K562 (cell line): ENCODE data around the gene NPEPL1. TPM values are rescaled to one million over a fixed set of nuclear protein-coding genes. Genes with fewer than 3 reads are reported as not detected.

Source experiments
- ESRRB ChIP-seq: fragments of 250-450 bp; sonication (Bioruptor Pico); IDR thresholded peaks from 2 replicates; pipeline ENCODE4 v1.5.0; 2020; ENCODE audit warnings: mild to moderate bottlenecking, moderate library complexity, borderline replicate concordance
- KHSRP ChIP-seq: fragments of 450-650 bp; IDR thresholded peaks from 2 replicates; pipeline ENCODE4 v1.6.1; 2017
- L3MBTL2 ChIP-seq: fragments of 450-650 bp; IDR thresholded peaks from 2 replicates; pipeline ENCODE4 v1.6.1; 2016; ENCODE audit warnings: mild to moderate bottlenecking, moderate library complexity
- NCOA4 ChIP-seq: fragments of 450-650 bp; IDR thresholded peaks from 2 replicates; pipeline ENCODE4 v1.6.1; 2018; ENCODE audit warnings: mild to moderate bottlenecking; ENCODE audit not compliant: partially characterized antibody
- NFIC ChIP-seq: fragments of 450-650 bp; IDR thresholded peaks from 2 replicates; pipeline ENCODE4 v1.6.1; 2017; ENCODE audit warnings: mild to moderate bottlenecking, inconsistent platforms
- PML ChIP-seq: IDR thresholded peaks from 2 replicates; pipeline ENCODE4 v1.6.1; 2012; ENCODE audit warnings: low read length, inconsistent platforms
- SRF ChIP-seq, 2 experiments: fragments of 250-450, 450-650 bp in 1 of 2; sonication (Bioruptor Pico) in 1 of 2; sonication (generic) in 1 of 2; formaldehyde crosslinking; IDR thresholded peaks; 2 replicates each; pipeline versions ENCODE4 v1.5.0 to v1.5.1; 2020 to 2022; ENCODE audit warnings: mild to moderate bottlenecking in 1 of 2, missing genetic modification reagents in 1 of 2
- TOE1 ChIP-seq, 2 experiments: fragments of 450-650 bp in 1 of 2; sonication (generic) in 1 of 2; formaldehyde crosslinking in 1 of 2; IDR thresholded peaks; 2 replicates each; pipeline versions ENCODE4 v1.7.1 to v1.8.0; 2016 to 2022; ENCODE audit warnings: borderline replicate concordance in 2 of 2, mild to moderate bottlenecking in 2 of 2, antibody characterized with exemption in 1 of 2, inconsistent platforms in 1 of 2, low read depth in 1 of 2, missing genetic modification reagents in 1 of 2, moderate library complexity in 1 of 2
- ZKSCAN1 ChIP-seq: fragments of 150-350 bp; IDR thresholded peaks from 2 replicates; pipeline ENCODE4 v1.6.1; 2016; ENCODE audit warnings: low read depth, low read length
- polyA plus RNA-seq, 8 experiments: library from polyadenylated mRNA; depleted of rRNA in 4 of 8; stranded (reverse) in 5 of 8; unstranded in 3 of 8; fragments of >200 nt; fragmentation: Nextera tagmentation in 2 of 8; fragmentation: Illumina TruSeq in 1 of 8; extraction: Ambion mirVana in 2 of 8; extraction: Trizol in 1 of 8; gene quantifications; 2 replicates each; pipeline versions ENCODE4 v1.2.1 to v1.2.3, GENCODE V29; 2011 to 2014; ENCODE audit warnings: inconsistent platforms in 1 of 8, missing spikeins in 1 of 8
- total RNA-seq, 7 experiments: library from RNA; depleted of rRNA in 6 of 7; stranded (reverse); fragments of >200 nt in 6 of 7; fragmentation: Illumina TruSeq in 2 of 7; extraction: Trizol in 2 of 7; gene quantifications; 2 replicates each; pipeline versions ENCODE4 v1.2.1 to v1.2.3, GENCODE V29; 2011 to 2021; ENCODE audit warnings: low replicate concordance in 1 of 7
- TF ChIP-seq, protein P1 (sequence below): fragments of 450-650 bp; formaldehyde crosslinking; IDR thresholded peaks from 2 replicates; pipeline ENCODE4 v1.4.0; 2022; ENCODE audit warnings: mild to moderate bottlenecking, moderate library complexity
- TF ChIP-seq, protein P2 (sequence below): fragments of 450-650 bp; formaldehyde crosslinking; IDR thresholded peaks from 2 replicates; pipeline ENCODE4 v1.4.0; 2020; ENCODE audit warnings: mild to moderate bottlenecking
- TF ChIP-seq, protein P3 (sequence below): sonication (generic); IDR thresholded peaks from 2 replicates; pipeline ENCODE4 v1.6.1; 2016
- TF ChIP-seq, protein P4 (sequence below): sonication (generic); formaldehyde crosslinking; IDR thresholded peaks from 2 replicates; pipeline ENCODE4 v1.8.1; 2023; ENCODE audit warnings: mild to moderate bottlenecking, missing genetic modification reagents
- TF ChIP-seq, protein P5 (sequence below): fragments of 200-800 bp; sonication (Bioruptor generic); IDR thresholded peaks from 2 replicates; pipeline ENCODE4 v1.6.1; 2017; ENCODE audit warnings: missing genetic modification characterization, missing compliant biosample characterization
- TF ChIP-seq, protein P6 (sequence below): sonication (generic); formaldehyde crosslinking; IDR thresholded peaks from 2 replicates; pipeline ENCODE4 v1.8.1; 2023; ENCODE audit warnings: missing genetic modification reagents, mild to moderate bottlenecking, borderline replicate concordance

NPEPL1 gene
- total and polyA plus RNA-seq, 9 of the 15 experiments (the other 6 are each of a cell fraction or from before 2014, with no cell fraction given): 0.04 to 5.6 (median 0.94) TPM

DNA sequence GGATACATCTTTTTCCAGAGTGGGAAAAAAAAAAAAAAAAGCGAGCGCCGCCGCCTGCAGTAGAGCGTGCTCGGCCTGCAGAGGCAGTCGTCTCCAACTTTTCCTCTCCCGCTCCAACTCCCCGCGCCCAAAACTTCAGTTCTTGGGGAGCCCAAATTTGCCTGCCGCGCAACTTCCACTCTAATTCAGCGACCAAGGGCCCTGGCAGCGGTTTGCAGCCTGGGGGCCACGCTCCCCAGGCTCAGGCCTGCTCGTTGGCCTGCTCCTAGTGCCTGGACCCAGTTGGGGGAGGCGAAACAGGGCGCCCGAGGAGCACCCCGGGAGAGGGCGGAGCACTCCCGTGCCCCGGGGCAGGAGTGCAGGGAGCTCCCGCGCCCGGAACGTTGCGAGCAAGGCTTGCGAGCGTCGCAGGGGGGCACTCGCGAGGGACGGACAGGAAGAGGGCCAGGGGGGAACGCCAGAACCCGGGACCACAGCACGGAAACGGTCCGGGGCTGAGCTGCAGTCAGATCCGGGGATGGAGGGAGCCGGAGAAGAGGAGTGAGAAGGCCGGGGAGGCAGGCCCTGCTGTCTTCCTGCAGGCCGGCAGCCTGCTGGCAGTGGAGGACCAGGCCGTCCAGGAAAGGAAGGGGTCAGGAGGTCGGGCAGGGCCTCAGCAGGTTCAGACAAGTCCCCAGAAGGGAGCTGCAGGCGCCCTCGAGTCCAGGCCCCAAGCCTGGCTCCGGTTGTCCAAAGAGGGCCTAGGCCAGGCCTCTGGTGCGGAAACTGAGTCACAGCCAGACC is 41.6 kb upstream of the NPEPL1 start, which contains the start of gene STX16 (continued):
- TF ChIP-seq, protein P1, sequence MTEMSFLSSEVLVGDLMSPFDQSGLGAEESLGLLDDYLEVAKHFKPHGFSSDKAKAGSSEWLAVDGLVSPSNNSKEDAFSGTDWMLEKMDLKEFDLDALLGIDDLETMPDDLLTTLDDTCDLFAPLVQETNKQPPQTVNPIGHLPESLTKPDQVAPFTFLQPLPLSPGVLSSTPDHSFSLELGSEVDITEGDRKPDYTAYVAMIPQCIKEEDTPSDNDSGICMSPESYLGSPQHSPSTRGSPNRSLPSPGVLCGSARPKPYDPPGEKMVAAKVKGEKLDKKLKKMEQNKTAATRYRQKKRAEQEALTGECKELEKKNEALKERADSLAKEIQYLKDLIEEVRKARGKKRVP (CRISPR knock-in tag): no peak
- TF ChIP-seq, protein P2, sequence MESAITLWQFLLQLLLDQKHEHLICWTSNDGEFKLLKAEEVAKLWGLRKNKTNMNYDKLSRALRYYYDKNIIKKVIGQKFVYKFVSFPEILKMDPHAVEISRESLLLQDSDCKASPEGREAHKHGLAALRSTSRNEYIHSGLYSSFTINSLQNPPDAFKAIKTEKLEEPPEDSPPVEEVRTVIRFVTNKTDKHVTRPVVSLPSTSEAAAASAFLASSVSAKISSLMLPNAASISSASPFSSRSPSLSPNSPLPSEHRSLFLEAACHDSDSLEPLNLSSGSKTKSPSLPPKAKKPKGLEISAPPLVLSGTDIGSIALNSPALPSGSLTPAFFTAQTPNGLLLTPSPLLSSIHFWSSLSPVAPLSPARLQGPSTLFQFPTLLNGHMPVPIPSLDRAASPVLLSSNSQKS (CRISPR knock-in tag): no peak
- TF ChIP-seq ESRRB (no peak), ZKSCAN1 (no peak), NCOA4 (no peak), TOE1 (IDR thresholded peaks at IDR 0.05; ENCODE audit: borderline replicate concordance) (peak; percentile 88), TOE1 (CRISPR knock-in tag; IDR thresholded peaks at IDR 0.05; ENCODE audit: borderline replicate concordance, low read depth) (peak; percentile 92; the same call in 1 of the 2 replicates), L3MBTL2 (peak; percentile 74), PML (peak; percentile 58), KHSRP (no peak), SRF (CRISPR knock-in tag; IDR thresholded peaks at IDR 0.05) (peak in 1 of 2 experiments; percentile 47; a peak in 1 of 4 replicates), NFIC (peak; percentile 77)
- TF ChIP-seq, protein P3, sequence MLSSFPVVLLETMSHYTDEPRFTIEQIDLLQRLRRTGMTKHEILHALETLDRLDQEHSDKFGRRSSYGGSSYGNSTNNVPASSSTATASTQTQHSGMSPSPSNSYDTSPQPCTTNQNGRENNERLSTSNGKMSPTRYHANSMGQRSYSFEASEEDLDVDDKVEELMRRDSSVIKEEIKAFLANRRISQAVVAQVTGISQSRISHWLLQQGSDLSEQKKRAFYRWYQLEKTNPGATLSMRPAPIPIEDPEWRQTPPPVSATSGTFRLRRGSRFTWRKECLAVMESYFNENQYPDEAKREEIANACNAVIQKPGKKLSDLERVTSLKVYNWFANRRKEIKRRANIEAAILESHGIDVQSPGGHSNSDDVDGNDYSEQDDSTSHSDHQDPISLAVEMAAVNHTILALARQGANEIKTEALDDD: no peak
- TF ChIP-seq, protein P4, sequence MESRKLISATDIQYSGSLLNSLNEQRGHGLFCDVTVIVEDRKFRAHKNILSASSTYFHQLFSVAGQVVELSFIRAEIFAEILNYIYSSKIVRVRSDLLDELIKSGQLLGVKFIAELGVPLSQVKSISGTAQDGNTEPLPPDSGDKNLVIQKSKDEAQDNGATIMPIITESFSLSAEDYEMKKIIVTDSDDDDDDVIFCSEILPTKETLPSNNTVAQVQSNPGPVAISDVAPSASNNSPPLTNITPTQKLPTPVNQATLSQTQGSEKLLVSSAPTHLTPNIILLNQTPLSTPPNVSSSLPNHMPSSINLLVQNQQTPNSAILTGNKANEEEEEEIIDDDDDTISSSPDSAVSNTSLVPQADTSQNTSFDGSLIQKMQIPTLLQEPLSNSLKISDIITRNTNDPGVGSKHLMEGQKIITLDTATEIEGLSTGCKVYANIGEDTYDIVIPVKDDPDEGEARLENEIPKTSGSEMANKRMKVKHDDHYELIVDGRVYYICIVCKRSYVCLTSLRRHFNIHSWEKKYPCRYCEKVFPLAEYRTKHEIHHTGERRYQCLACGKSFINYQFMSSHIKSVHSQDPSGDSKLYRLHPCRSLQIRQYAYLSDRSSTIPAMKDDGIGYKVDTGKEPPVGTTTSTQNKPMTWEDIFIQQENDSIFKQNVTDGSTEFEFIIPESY (CRISPR knock-in tag): peak; percentile 81
- TF ChIP-seq, protein P5, sequence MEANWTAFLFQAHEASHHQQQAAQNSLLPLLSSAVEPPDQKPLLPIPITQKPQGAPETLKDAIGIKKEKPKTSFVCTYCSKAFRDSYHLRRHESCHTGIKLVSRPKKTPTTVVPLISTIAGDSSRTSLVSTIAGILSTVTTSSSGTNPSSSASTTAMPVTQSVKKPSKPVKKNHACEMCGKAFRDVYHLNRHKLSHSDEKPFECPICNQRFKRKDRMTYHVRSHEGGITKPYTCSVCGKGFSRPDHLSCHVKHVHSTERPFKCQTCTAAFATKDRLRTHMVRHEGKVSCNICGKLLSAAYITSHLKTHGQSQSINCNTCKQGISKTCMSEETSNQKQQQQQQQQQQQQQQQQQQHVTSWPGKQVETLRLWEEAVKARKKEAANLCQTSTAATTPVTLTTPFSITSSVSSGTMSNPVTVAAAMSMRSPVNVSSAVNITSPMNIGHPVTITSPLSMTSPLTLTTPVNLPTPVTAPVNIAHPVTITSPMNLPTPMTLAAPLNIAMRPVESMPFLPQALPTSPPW: peak; percentile 84
- TF ChIP-seq, protein P6, sequence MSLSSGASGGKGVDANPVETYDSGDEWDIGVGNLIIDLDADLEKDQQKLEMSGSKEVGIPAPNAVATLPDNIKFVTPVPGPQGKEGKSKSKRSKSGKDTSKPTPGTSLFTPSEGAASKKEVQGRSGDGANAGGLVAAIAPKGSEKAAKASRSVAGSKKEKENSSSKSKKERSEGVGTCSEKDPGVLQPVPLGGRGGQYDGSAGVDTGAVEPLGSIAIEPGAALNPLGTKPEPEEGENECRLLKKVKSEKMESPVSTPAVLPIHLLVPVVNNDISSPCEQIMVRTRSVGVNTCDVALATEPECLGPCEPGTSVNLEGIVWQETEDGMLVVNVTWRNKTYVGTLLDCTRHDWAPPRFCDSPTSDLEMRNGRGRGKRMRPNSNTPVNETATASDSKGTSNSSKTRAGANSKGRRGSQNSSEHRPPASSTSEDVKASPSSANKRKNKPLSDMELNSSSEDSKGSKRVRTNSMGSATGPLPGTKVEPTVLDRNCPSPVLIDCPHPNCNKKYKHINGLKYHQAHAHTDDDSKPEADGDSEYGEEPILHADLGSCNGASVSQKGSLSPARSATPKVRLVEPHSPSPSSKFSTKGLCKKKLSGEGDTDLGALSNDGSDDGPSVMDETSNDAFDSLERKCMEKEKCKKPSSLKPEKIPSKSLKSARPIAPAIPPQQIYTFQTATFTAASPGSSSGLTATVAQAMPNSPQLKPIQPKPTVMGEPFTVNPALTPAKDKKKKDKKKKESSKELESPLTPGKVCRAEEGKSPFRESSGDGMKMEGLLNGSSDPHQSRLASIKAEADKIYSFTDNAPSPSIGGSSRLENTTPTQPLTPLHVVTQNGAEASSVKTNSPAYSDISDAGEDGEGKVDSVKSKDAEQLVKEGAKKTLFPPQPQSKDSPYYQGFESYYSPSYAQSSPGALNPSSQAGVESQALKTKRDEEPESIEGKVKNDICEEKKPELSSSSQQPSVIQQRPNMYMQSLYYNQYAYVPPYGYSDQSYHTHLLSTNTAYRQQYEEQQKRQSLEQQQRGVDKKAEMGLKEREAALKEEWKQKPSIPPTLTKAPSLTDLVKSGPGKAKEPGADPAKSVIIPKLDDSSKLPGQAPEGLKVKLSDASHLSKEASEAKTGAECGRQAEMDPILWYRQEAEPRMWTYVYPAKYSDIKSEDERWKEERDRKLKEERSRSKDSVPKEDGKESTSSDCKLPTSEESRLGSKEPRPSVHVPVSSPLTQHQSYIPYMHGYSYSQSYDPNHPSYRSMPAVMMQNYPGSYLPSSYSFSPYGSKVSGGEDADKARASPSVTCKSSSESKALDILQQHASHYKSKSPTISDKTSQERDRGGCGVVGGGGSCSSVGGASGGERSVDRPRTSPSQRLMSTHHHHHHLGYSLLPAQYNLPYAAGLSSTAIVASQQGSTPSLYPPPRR (CRISPR knock-in tag): no peak
